HG03064 (cell line): ENCODE results near the gene WNT9B.

Experiments used
- ATAC-seq: cut with Tn5 transposase; IDR thresholded peaks from one replicate; pipeline ENCODE4 v1.9.1; 2021; ENCODE audit warnings: low read depth; ENCODE audit not compliant: unreplicated experiment

Gene WNT9B

GRCh38 chr17:46853896-46854444, 2.6 kb downstream of the WNT9B start:
- ATAC-seq, result no peak

DNA sequence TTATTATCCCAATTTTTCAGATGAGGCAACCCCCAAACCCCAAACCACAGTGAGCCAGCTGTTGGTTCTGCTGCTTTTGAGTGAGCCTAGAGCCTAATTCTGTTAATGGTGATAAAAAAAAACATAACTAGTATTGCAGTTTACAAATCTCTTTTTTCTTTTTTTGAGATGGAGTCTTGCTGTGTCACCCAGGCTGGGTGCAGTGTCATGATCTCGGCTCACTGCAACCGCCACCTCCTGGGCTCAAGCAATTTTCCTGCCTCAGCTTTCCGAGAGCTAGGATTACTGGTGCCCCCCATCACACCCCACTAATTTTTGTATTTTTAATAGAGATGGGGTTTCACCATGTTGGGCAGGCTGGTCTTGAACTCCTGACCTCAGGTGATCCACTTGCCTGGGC, 3.1 kb downstream of the WNT9B start:
- no peak for ATAC-seq

DNA sequence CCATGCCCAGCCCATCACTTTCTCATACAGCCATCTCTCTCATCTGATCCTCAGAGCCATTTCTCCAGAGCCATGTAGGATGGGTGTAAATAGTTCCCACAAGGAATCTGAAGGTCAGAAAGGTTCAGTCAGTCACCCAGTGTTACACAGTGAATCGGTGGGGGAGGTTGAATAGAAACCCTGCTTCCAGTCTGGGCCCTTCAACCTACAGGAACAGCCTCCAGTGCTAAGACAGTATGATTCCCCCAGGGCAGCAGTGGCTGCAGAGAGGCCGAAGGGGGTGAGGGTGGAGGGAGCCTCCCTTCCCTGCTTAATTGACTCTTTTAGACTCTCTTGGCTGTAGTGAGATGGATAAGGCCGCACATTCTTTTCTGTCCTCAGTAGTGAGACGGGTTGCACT, 3.6 kb downstream of the WNT9B start:
- no peak for ATAC-seq

- no peak for ATAC-seq
Observed at GRCh38 chr17:46857600-46857999, 6.2 kb downstream of the WNT9B start.

GRCh38 chr17:46859996-46860395, 8.6 kb downstream of the WNT9B start:
- no peak for ATAC-seq

- ATAC-seq, result no peak
Observed at GRCh38 chr17:46862949-46863348, 11.6 kb downstream of the WNT9B start.

DNA sequence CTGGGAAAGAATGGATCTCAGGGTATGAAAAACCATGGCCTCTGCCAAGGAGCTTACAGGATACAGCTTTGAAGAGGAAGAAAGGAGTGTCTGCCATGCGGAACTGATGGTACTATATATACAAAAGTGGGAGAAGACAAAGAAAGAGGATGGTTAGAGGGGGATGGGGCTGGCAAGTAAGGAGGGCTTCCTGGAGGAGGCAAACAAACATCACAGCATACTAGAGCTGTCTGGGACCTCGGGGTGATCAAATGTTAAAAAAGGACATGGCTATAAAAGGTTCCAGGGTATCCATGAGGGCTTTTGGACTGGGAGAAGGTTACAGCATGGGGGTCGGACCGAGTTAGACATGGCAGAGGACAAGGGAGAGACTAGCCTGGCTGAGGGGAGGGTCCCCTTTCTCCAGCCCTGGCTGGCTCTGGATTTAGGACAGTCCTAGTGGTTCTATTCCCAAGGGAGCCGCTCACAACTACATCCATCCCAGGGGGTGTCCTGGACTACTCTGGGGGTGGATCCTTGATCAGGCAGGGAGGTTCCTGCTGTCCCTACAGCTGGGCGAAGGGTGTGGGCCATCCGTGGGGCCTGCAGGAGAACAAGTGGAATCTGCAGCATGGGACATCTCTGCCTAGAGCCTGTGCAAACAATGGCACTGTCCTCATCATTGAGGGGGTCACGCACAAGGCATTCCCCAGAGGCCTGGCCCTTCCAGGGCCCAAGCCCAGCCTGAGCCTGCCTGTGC, 12.2 kb downstream of the WNT9B start:
- no peak for ATAC-seq

DNA sequence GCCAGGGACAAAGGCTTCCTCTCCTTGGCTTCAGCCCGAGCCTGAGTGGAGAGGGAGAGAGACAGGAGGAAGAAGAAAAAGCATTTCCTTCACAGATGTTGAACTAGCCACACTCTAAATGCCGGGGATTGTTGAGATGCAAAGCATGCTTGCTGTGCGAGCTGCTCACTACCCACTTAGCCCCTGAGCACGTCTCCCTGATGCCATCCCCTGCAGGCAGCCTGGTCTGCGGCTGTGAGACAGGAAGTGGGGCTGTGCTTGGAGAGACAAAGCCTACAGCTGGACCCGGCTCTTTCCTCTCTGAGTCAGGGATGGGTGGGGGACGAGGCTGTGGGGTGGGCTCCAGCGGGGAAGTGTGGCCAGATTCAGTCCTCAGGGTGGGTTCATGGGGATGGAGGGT, 13.7 kb downstream of the WNT9B start:
- ATAC-seq, result no peak

- ATAC-seq, result no peak
Observed at GRCh38 chr17:46866325-46866724, 14.9 kb downstream of the WNT9B start.

DNA sequence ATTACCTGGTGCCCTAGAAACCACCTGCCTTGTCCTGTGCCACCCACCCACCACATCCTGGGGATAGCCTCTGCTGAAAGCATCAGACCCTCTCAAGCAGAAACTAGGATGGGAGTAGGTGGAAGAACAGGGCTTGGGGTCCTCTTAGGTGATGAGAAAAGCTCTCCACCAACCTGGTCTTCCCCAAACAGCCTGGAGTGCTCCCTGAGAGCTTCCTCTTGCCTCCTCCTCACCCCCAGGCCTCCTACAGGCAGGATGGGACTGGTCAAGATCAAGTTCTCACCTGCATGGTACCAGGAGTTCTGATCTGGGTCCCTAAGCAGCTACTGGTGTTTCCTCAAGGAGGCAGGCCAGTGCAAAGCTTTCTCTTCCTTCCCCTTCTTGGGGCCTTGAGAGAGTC, 15.4 kb downstream of the WNT9B start:
- ATAC-seq, result no peak

DNA sequence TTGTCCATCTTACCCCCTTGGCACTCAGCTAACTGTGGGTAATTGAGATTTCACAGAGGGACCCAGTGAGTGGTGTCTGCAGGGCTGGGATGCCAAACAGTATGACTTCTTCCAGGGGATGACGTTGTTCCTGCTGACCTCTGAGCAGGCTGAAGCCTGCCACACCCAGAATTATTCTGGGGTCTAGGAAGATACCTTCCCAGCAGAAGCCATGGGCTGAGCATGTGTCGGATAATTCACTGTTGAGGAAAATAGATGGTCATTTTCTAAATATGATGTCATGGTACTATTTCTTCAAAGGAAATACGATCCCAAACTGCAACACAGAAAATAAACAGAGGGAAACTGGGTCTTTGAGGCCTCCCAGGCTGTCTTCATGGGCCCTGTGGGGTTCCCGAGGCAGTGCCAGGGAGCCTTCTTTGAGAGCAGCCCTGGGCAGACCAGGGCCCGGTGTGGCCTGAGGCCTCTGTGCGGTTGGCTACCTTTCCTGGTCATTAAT, 17.4 kb downstream of the WNT9B start:
- no peak for ATAC-seq

DNA sequence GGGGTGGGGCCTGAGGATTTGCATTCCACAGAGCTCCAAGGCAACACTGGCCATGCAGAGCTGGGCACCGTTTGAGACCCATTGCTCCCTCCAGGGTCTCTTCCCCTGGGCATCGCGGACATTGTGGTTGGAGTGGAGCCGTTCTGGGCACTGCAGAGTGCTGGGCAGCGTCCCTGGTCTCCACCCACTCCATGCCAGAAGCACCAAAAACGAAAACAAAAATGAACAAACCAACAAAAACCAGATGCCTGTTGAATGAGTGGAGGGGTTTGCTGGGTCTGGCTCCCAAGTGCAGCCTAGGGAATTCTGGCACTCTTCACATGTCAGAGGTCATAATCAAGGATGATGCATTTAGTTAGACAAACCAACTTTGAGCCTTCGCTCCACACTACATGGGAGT, 17.9 kb downstream of the WNT9B start:
- ATAC-seq, result no peak

- no peak for ATAC-seq
Observed at GRCh38 chr17:46869975-46870803, 18.8 kb downstream of the WNT9B start.

DNA sequence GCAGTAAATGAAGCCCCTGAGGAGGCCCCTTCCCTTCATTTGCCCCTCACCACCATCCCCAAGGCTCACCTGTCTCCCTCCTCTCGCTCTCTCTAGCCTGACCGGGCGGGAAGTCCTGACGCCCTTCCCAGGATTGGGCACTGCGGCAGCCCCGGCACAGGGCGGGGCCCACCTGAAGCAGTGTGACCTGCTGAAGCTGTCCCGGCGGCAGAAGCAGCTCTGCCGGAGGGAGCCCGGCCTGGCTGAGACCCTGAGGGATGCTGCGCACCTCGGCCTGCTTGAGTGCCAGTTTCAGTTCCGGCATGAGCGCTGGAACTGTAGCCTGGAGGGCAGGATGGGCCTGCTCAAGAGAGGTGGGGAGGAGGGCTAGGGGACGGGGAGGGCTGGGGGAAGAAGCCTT, 21.0 kb downstream of the WNT9B start:
- no peak for ATAC-seq

DNA sequence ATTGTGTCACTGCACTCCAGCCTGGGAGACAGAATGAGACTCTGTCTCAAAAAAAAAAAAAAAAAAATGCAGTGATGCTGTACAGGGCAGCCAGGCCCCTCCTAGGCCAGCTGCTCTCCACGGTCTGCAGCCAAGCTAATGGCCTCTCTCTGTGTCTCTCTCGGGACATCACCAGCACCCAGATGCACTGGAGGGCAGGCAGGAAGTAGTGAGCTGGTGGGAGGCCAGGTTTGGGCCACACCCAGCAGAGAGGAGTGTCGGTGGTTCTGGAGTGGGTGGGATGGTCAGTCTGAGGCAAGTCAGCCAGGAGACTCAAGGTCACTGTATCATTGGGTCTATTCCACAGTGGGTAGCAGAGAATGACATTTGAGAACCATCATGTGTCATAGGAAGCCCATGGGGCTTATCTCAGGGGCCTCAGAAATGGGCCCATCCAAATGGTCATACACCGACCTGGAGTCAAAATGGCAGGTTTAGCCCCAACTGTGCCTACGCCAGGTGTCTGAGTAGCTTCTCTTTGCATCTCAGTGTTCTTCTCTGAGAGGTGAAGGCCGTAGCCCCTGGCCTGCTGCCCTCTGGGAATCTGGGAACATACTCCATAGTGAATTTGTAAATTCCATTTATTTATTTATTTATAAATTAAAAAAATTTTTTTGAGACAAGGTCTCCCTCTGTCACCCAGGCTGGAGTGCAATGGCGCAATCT, 22.7 kb downstream of the WNT9B start:
- no peak for ATAC-seq

DNA sequence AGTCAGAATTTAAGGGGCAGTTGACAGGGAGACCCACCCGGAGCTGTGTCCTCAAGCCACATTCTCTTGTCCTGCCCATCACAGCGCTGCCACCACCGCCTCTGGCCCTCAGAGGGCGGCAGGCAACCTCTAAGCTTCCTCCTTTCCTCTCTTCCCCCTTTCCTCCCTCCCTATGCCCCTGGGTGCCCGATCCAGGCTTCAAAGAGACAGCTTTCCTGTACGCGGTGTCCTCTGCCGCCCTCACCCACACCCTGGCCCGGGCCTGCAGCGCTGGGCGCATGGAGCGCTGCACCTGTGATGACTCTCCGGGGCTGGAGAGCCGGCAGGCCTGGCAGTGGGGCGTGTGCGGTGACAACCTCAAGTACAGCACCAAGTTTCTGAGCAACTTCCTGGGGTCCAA, 23.5 kb downstream of the WNT9B start:
- ATAC-seq, result no peak

DNA sequence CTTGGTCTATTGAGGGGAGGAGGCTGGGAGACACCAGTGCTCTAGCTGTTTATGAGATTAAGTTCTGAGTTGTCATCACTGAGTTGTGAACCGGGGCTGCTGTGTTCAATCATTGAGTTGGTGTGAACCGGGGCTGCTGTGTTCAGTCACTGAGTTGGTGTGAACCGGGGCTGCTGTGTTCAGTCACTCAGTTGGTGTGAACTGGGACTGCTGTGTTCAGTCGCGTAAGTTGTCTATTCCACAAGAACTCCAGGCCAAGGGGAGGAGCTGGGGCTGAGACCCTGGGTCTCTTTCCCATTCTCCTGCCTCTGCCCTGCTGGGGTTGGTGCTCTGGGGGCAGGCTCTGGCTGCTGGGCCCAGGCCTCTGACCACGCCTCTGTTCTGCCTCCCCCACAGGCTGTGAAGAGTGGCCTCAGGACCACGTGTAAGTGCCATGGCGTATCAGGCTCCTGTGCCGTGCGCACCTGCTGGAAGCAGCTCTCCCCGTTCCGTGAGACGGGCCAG, 24.5 kb downstream of the WNT9B start:
- no peak for ATAC-seq

- no peak for ATAC-seq
Observed at GRCh38 chr17:46876353-46876887, 25.0 kb downstream of the WNT9B start.

DNA sequence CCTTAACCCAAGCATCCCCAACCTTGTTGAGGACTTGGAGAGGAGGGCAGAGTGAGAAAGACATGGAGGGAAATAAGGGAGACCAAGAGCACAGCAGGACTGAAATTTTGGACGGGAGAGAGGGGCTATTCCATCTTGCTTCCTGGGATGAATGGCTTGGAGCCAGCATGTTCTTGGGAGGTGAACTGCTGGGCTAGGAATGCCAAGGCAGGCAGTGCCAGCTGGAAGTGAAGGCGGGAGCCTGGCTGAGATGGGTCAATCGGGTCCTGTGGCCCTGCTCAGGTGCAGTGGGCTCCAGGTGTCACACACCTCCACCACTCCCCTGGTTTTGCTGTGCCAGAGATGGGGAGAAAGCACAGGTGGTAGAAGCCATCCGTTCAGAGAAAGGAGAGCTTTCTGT, 25.5 kb downstream of the WNT9B start:
- no peak for ATAC-seq

DNA sequence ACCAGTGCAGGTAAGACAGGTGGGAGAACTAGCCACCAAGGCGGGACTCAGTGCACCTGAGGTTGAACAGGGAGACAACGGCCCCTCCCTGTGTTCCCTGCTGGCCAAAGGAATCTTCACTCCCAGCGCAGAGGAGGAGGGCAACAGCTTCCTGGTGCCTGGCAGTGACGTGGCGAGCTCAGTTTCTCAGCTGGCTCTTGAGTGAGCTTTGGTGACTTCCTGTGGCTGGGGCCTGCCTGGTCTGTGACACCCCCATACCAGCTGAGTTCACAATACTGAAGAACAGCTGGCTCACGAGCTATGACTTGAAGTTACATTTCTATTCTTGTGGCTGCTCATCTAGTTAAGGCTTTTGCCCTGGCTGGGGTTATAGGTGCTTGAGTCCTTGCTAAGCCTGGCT, 26.1 kb downstream of the WNT9B start:
- ATAC-seq, result no peak

DNA sequence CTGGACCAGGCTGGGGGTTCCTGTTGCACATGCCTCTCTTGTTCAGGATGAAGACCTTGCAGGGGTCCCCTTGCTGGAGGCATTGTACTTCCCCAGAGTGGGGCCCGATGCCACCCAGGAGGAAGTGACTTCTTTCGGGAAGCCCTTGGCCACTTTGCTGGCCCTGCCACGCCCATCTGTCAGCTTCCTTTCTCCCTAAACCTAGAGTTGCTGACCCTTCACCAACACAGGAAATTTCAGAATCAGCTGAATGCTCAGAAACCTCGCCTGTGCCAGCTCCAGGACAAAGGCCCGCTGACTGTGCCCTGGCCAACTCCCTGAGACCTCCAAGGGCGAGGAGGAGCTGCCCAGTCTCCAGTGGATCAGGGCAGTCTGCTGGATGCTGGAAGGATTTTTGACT, 26.7 kb downstream of the WNT9B start:
- no peak for ATAC-seq
